Measurements from ENCODE around the gene PDGFA.
A peak's percentile ranks its signal among the peaks of the same experiment; 100 is the strongest.

The PDGFA gene

GRCh38 chr7:463817-464453, 55.7 kb downstream of the PDGFA start:
- Histone ChIP-seq H3K4me3 (ENCODE audit: low read length) (no peak overlapping the region), H3K4me1 (ENCODE audit: control insufficient read depth, insufficient read depth, low read length) (peaks cover 3% of the 10 kb centered on the region), H3K27me3 (replicated peaks; ENCODE audit: control insufficient read depth, insufficient read depth, low read length) (peaks cover 24% of the 10 kb centered on the region), H3K9ac (ENCODE audit: low read length) (no peak overlapping the region), H3K36me3 (ENCODE audit: control insufficient read depth, insufficient read depth, low read length, severe bottlenecking) (no peaks in the 10 kb centered on the region), H3K9me3 (ENCODE audit: control insufficient read depth, low read length) (no peaks in the 10 kb centered on the region)
- no peak for DNase-seq (ENCODE audit: low read depth)

DNA sequence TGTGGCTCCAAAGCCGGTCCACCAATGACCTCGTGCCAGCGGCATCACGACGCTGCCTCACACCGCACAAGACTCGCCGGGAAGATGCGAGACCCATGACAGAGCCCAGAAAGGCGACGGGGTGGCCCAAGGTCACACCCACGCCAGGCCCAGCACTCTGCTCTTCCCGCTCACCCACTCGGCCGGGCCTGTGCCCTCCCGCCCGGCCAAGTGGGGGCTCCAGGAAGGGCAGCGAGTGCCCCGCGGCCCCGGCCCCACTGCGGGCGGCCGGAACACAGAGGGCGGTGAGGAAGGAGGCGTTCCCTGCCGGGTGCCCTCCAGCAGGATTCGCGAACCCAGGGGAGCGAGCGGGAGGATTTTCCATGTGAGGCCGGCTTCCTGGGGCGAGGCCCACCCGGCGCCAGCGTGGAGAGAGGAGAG, 56.3 kb downstream of the PDGFA start:
- no peak for DNase-seq (ENCODE audit: low read depth)
- peaks cover 3% of the 10 kb centered on the region for H3K4me1 ChIP-seq (ENCODE audit: control insufficient read depth, insufficient read depth, low read length)
- no peaks in the 10 kb centered on the region for H3K36me3 ChIP-seq (ENCODE audit: control insufficient read depth, insufficient read depth, low read length, severe bottlenecking)
- no peak overlapping the region for H3K4me3 ChIP-seq (ENCODE audit: low read length)
- no peak overlapping the region for H3K9ac ChIP-seq (ENCODE audit: low read length)
- H3K27me3 ChIP-seq (replicated peaks; ENCODE audit: control insufficient read depth, insufficient read depth, low read length) = peaks cover 27% of the 10 kb centered on the region
- no peaks in the 10 kb centered on the region for H3K9me3 ChIP-seq (ENCODE audit: control insufficient read depth, low read length)

- Histone ChIP-seq H3K9ac (ENCODE audit: low read length) (no peak overlapping the region), H3K9me3 (ENCODE audit: control insufficient read depth, low read length) (no peaks in the 10 kb centered on the region), H3K4me1 (ENCODE audit: control insufficient read depth, insufficient read depth, low read length) (peaks cover 3% of the 10 kb centered on the region), H3K36me3 (ENCODE audit: control insufficient read depth, insufficient read depth, low read length, severe bottlenecking) (no peaks in the 10 kb centered on the region), H3K4me3 (ENCODE audit: low read length) (no peak overlapping the region), H3K27me3 (replicated peaks; ENCODE audit: control insufficient read depth, insufficient read depth, low read length) (peaks cover 24% of the 10 kb centered on the region)
- no peak for DNase-seq (ENCODE audit: low read depth)
Measured at GRCh38 chr7:462173-463103, 57.2 kb downstream of the PDGFA start.

DNA sequence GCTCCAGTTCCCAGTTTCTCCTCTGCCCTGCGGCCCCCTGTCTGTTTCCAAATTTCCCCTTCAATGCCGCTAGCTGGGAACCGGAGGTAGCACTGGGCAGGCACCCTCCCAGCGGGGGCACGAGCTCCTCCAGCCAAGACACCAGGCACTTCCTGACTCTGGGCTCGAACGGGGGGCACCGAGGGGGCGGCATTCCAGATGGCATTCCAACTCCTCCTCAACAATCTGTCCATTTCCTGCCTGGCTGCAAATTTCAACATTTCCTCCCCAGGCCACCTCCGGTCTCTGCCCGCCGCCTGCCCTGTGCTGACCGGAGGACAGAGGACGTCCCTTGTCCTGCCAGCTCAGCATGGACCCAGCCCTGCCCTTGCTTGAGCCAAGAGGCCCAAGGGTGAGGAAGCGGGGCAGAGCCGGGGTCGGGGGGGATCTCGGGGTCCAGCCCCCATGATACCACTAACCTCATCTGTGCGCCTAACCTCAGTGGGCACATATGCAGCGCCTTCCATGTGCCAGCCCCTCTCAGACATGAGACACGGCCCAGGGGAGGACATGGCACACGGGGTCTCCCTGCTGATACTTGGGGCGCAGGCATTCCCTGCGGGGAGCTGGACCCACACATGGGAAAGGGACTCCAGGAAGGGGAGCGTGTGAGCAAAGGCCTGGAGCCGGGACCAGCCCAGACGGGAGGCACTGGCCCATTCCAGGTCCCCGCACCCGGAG, 58.0 kb downstream of the PDGFA start:
- Histone ChIP-seq H3K4me3 (ENCODE audit: low read length) (no peak overlapping the region), H3K9ac (ENCODE audit: low read length) (no peak overlapping the region), H3K4me1 (ENCODE audit: control insufficient read depth, insufficient read depth, low read length) (peaks cover 3% of the 10 kb centered on the region), H3K27me3 (replicated peaks; ENCODE audit: control insufficient read depth, insufficient read depth, low read length) (peaks cover 16% of the 10 kb centered on the region), H3K9me3 (ENCODE audit: control insufficient read depth, low read length) (no peaks in the 10 kb centered on the region), H3K36me3 (ENCODE audit: control insufficient read depth, insufficient read depth, low read length, severe bottlenecking) (no peaks in the 10 kb centered on the region)
- peak; percentile 43 for DNase-seq (ENCODE audit: low read depth)

DNA sequence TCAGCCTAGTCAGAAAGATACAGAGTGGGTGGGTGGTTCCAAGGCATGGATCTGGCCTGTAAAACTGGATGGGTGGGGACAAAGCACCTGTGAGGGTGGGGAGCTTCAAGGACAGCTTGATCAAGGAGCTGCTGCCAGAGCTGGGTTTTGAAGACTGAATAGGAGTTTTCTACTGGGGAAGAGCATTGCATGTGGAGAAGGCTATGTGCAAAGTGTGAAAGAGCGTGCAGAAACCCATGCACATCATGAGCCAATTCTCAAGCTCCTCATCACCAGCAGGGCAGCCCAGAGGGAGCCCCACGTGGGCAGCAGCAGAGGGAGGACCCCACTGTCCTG, 58.6 kb downstream of the PDGFA start:
- Histone ChIP-seq H3K36me3 (ENCODE audit: control insufficient read depth, insufficient read depth, low read length, severe bottlenecking) (no peaks in the 10 kb centered on the region), H3K9ac (ENCODE audit: low read length) (no peak overlapping the region), H3K4me3 (ENCODE audit: low read length) (no peak overlapping the region), H3K27me3 (replicated peaks; ENCODE audit: control insufficient read depth, insufficient read depth, low read length) (peaks cover 13% of the 10 kb centered on the region), H3K9me3 (ENCODE audit: control insufficient read depth, low read length) (no peaks in the 10 kb centered on the region), H3K4me1 (ENCODE audit: control insufficient read depth, insufficient read depth, low read length) (peaks cover 3% of the 10 kb centered on the region)
- DNase-seq (ENCODE audit: low read depth) = peak; percentile 11

DNA sequence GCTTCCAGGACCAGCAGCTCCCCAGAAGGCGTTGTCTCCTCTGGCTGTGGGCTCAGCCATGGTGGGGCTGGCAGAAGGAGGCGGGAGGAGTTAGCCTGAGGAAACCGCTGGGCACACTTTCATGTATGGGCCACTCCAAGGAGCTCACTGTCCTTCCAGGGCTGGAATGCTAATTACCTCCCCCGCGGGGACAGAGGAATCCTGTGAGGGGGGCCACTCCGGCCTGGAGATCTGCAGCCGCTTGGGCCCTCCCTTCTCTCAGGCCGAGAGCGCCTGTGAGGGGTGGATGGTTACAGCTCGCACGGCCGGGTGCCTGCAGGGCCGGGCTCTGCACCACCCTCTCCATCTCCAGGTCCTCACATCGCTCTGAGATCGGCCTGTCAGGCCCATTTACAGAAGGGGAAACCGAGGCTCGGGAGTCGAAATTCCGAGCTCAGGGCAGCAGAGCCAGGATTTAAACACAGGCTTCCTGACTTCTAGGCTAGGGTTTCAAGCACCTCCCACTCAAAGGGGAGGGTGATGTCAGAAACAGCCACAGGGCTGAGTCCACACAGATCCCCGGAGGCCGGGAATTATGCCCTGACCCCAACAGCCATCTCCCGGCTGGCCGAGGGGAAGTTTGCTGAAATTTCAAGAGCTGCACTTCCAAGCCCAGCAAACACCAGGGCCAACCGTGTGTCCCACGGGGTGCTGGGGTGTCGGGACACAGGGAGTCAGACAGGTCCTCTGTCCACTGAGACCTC, 59.1 kb downstream of the PDGFA start:
- Histone ChIP-seq H3K4me3 (ENCODE audit: low read length) (no peak overlapping the region), H3K36me3 (ENCODE audit: control insufficient read depth, insufficient read depth, low read length, severe bottlenecking) (no peaks in the 10 kb centered on the region), H3K27me3 (replicated peaks; ENCODE audit: control insufficient read depth, insufficient read depth, low read length) (peaks cover 13% of the 10 kb centered on the region), H3K9ac (ENCODE audit: low read length) (no peak overlapping the region), H3K9me3 (ENCODE audit: control insufficient read depth, low read length) (no peaks in the 10 kb centered on the region), H3K4me1 (ENCODE audit: control insufficient read depth, insufficient read depth, low read length) (peaks cover 3% of the 10 kb centered on the region)
- peak; percentile 57 for DNase-seq (ENCODE audit: low read depth)

GRCh38 chr7:459584-460373, 59.9 kb downstream of the PDGFA start:
- DNase-seq (ENCODE audit: low read depth) = no peak
- Histone ChIP-seq H3K4me1 (ENCODE audit: control insufficient read depth, insufficient read depth, low read length) (no peaks in the 10 kb centered on the region), H3K36me3 (ENCODE audit: control insufficient read depth, insufficient read depth, low read length, severe bottlenecking) (no peaks in the 10 kb centered on the region), H3K9me3 (ENCODE audit: control insufficient read depth, low read length) (no peaks in the 10 kb centered on the region), H3K9ac (ENCODE audit: low read length) (no peak overlapping the region), H3K27me3 (replicated peaks; ENCODE audit: control insufficient read depth, insufficient read depth, low read length) (peaks cover 13% of the 10 kb centered on the region), H3K4me3 (ENCODE audit: low read length) (no peak overlapping the region)

DNA sequence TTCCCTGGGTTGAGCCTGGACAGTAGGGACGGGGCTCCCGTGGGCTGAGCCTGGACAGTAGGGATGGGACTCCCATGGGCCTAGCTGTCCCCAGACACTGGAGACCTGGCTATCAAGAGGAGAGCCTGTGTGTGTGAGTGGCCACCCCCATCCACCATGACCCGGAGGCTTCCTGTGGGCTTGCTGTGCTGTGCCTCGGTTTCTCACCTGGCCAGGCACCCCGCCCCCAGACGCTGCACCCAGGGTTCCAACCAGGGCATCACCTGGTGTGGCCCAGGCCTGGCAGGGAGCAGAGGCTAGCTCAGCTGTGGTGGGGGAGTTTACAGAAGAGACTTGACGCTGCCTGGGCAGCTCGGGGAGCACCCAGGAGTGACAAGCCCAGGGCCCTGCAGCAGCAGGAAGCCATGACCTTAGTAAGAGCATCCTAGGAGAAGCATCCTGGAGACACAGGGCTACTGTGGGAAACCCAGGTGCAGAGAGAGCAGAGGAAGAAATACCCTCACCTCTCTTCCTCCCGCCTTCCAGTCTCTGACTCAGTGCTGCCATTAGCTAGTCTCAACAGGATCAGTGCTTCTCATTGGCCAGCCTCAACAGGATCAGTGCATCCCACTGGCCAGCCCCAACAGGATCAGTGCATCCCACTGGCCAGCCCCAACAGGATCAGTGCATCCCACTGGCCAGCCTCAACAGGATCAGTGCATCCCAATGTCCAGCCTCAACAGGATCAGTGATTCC, 61.0 kb downstream of the PDGFA start:
- no peak for DNase-seq (ENCODE audit: low read depth)
- Histone ChIP-seq H3K4me3 (ENCODE audit: low read length) (no peak overlapping the region), H3K27me3 (replicated peaks; ENCODE audit: control insufficient read depth, insufficient read depth, low read length) (peaks cover 13% of the 10 kb centered on the region), H3K4me1 (ENCODE audit: control insufficient read depth, insufficient read depth, low read length) (no peaks in the 10 kb centered on the region), H3K36me3 (ENCODE audit: control insufficient read depth, insufficient read depth, low read length, severe bottlenecking) (no peaks in the 10 kb centered on the region), H3K9me3 (ENCODE audit: control insufficient read depth, low read length) (no peaks in the 10 kb centered on the region), H3K9ac (ENCODE audit: low read length) (no peak overlapping the region)

DNA sequence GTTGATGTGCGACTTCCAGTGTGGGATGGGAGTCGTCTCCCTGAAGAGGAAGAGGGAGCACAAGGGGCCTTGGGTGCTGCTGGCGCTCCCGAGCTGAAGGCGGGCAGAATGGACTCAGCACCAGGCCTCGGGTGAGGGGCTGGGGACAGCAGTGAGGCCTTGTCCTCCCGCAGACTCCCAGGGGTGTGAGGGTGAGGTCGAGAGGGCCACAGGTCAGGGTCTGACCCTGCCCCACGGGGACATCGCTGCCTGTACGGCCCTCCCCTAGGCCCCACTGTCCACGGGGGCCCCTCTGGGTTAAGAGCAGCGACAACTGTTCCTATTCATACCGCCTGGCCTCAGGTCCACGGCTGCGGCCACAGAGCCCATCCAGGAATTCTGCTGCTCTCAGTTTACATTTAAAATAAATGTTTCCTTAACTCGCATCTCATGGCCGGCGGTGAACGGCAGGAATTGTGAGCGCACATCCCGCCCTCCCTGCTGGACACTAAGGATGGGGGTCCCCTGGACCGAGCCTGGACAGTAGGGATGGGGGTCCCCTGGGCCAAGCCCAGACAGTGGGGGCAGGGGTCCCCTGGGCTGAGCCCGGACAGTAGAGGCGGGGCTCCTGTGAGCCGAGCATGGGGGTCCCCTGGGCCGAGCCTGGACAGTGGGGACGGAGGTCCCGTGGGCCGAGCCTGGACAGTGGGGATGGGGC, 61.7 kb downstream of the PDGFA start:
- no peak for DNase-seq (ENCODE audit: low read depth)

More for the DNA sequence above, 61.7 kb downstream of the PDGFA start:
- H3K36me3 ChIP-seq (ENCODE audit: control insufficient read depth, insufficient read depth, low read length, severe bottlenecking) = no peaks in the 10 kb centered on the region
- H3K9ac ChIP-seq (ENCODE audit: low read length) = no peak overlapping the region
- H3K4me1 ChIP-seq (ENCODE audit: control insufficient read depth, insufficient read depth, low read length) = no peaks in the 10 kb centered on the region
- peaks cover 20% of the 10 kb centered on the region for H3K27me3 ChIP-seq (replicated peaks; ENCODE audit: control insufficient read depth, insufficient read depth, low read length)
- no peaks in the 10 kb centered on the region for H3K9me3 ChIP-seq (ENCODE audit: control insufficient read depth, low read length)
- no peak overlapping the region for H3K4me3 ChIP-seq (ENCODE audit: low read length)
